Activated CD4-positive, alpha-beta T cell treated with anti-CD3 and anti-CD28 coated beads for 36 hours (primary cell): Measurements from ENCODE around the gene OR52K1. TPM values are rescaled to one million over a fixed set of nuclear protein-coding genes. Genes with fewer than 3 reads are reported as not detected.

Experiments
- ATAC-seq: fragments of 200-7000 bp; cut with Tn5 transposase; one replicate; pipeline ENCODE4 v1.10.0; 2021; ENCODE audit warnings: mild to moderate bottlenecking, moderate library complexity
- CTCF ChIA-PET: fragments of 350-600 bp; sonication (Branson Sonifier 250); formaldehyde crosslinking; loops from one replicate; lab custom pipeline; 2021; ENCODE audit warnings: antibody characterized with exemption; lab: Charles Lee
- POLR2A ChIA-PET: fragments of 350-600 bp; sonication (Branson Sonifier 250); formaldehyde crosslinking; loops from one replicate; lab custom pipeline; 2021; ENCODE audit warnings: antibody characterized with exemption, inconsistent platforms; lab: Charles Lee
- DNase-seq: peaks from one replicate; pipeline ENCODE4 v3.0.0-alpha.2; 2020
- H3K27ac Mint-ChIP-seq: one replicate; pipeline ENCODE4 v1.8.0; 2021; ENCODE audit warnings: mixed read lengths
- H3K27me3 Mint-ChIP-seq: one replicate; pipeline ENCODE4 v1.8.0; 2021; ENCODE audit warnings: mixed read lengths
- H3K36me3 Mint-ChIP-seq: one replicate; pipeline ENCODE4 v1.8.0; 2021; ENCODE audit warnings: low read depth, mixed read lengths
- H3K4me1 Mint-ChIP-seq: one replicate; pipeline ENCODE4 v1.8.0; 2021; ENCODE audit warnings: mixed read lengths
- H3K4me3 Mint-ChIP-seq: one replicate; pipeline ENCODE4 v1.8.0; 2021; ENCODE audit warnings: mild to moderate bottlenecking, moderate library complexity, mixed read lengths
- H3K9me3 Mint-ChIP-seq: one replicate; pipeline ENCODE4 v1.8.0; 2021; ENCODE audit warnings: low read depth, mixed read lengths
- intact Hi-C, 2 experiments: fragments of 100-400 bp; cut with DNase I in 1 of 2; cut with micrococcal nuclease in 1 of 2; formaldehyde crosslinking; loops; one replicate each; pipeline versions ENCODE4 v1.14.2 to v1.15.1; 2022 to 2024; cut with DNase I, micrococcal nuclease
- total RNA-seq, 2 experiments: library from RNA; stranded (reverse); gene quantifications; one replicate each; pipeline ENCODE4 v1.2.3, GENCODE V29; 2021

OR52K1 gene
- total RNA-seq: under 1 TPM in 1 of 2 experiments, not detected in 1; 0.07 TPM

- ChIA-PET POLR2A (no interaction called here), CTCF (interaction anchor here (0.8 to 1.1 kb wide), 2 partner anchors 12 to 296 kb away, joined by 3 to 8 read pairs; no protein-coding TSS in a partner anchor)
- H3K36me3 Mint-ChIP-seq: no peaks in the 10 kb centered on the region
- intact Hi-C loops: loop anchor here in 1 of 2 experiments (5.0 kb wide), 1 partner anchor 125 kb away; the partner anchor contains the start of gene TRIM68
- H3K9me3 Mint-ChIP-seq: no peaks in the 10 kb centered on the region
- ATAC-seq: no peak
- H3K27ac Mint-ChIP-seq: no peak within 1 kb of the TSS
- H3K4me3 Mint-ChIP-seq: no peak within 1 kb of the TSS
- H3K27me3 Mint-ChIP-seq: peaks cover 7% of the 10 kb centered on the region
- H3K4me1 Mint-ChIP-seq: peaks cover 15% of the 10 kb centered on the region
- DNase-seq: no peak
Observed at GRCh38 chr11:4482445-4482844, at the start of gene OR52K1. Gene OR52K1, plus strand, starts transcription at chr11:4482646. Its CDS starts 6,255 bp downstream, at chr11:4488901.

GRCh38 chr11:4433856-4434255 lies 48.6 kb upstream of the OR52K1 start:
- H3K36me3 Mint-ChIP-seq: no peaks in the 10 kb centered on the region
- CTCF ChIA-PET: interaction anchor here (0.6 to 0.8 kb wide), 2 partner anchors 9 to 1969 kb away, joined by 3 to 5 read pairs; no protein-coding TSS in a partner anchor
- H3K9me3 Mint-ChIP-seq: no peaks in the 10 kb centered on the region
- DNase-seq (no peak), ATAC-seq (no peak)
- H3K4me3 Mint-ChIP-seq: no peak overlapping the region
- intact Hi-C loops: no loop called here
- H3K4me1 Mint-ChIP-seq: no peaks in the 10 kb centered on the region
- POLR2A ChIA-PET: no interaction called here
- peaks cover 14% of the 10 kb centered on the region for H3K27me3 Mint-ChIP-seq
- H3K27ac Mint-ChIP-seq: no peak overlapping the region

DNA sequence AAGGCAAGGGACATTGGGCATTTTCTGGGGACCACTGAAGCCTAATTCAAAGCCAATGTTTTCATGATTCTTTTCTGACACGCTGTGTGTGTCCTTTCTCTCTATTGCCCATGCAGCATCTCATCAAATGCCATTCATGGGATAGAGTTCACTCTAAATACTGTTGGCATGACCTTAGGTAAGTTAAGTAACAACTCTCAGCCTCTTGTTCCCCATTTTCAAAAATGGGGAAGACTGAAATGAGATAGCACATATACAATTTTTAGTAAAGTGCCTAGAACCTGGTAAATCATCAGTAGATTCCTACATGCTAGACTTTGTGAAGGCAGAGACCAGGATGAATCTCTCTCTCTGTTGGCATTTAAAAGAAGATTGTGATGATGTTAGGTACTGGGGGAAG lies 46.0 kb upstream of the OR52K1 start:
- no peaks in the 10 kb centered on the region for H3K4me1 Mint-ChIP-seq
- ChIA-PET POLR2A (no interaction called here), CTCF (no interaction called here)
- no peaks in the 10 kb centered on the region for H3K36me3 Mint-ChIP-seq
- no peak overlapping the region for H3K27ac Mint-ChIP-seq
- peaks cover 17% of the 10 kb centered on the region for H3K27me3 Mint-ChIP-seq
- intact Hi-C loops: no loop called here
- H3K9me3 Mint-ChIP-seq: no peaks in the 10 kb centered on the region
- H3K4me3 Mint-ChIP-seq: no peak overlapping the region
- DNase-seq (no peak), ATAC-seq (no peak)

GRCh38 chr11:4441515-4441914 lies 40.9 kb upstream of the OR52K1 start:
- ATAC-seq (no peak), DNase-seq (no peak)
- no peaks in the 10 kb centered on the region for H3K36me3 Mint-ChIP-seq
- no peaks in the 10 kb centered on the region for H3K4me1 Mint-ChIP-seq
- POLR2A ChIA-PET: no interaction called here
- CTCF ChIA-PET: no interaction called here
- no peak overlapping the region for H3K4me3 Mint-ChIP-seq
- H3K27me3 Mint-ChIP-seq: peaks cover 10% of the 10 kb centered on the region
- no peak overlapping the region for H3K27ac Mint-ChIP-seq
- intact Hi-C loops: no loop called here
- no peaks in the 10 kb centered on the region for H3K9me3 Mint-ChIP-seq

GRCh38 chr11:4443232-4443891 lies 39.1 kb upstream of the OR52K1 start:
- CTCF ChIA-PET: interaction anchor here (0.6 to 1.2 kb wide), 4 partner anchors 10 to 256 kb away, joined by 3 to 5 read pairs (median 3); no protein-coding TSS in a partner anchor
- H3K4me3 Mint-ChIP-seq: no peak overlapping the region
- no peaks in the 10 kb centered on the region for H3K4me1 Mint-ChIP-seq
- H3K27ac Mint-ChIP-seq: no peak overlapping the region
- H3K36me3 Mint-ChIP-seq: no peaks in the 10 kb centered on the region
- POLR2A ChIA-PET: no interaction called here
- DNase-seq (no peak), ATAC-seq (no peak)
- peaks cover 5% of the 10 kb centered on the region for H3K27me3 Mint-ChIP-seq
- intact Hi-C loops: no loop called here
- no peaks in the 10 kb centered on the region for H3K9me3 Mint-ChIP-seq

- intact Hi-C loops: no loop called here
- Mint-ChIP-seq H3K4me3 (no peak within 1 kb of the TSS), H3K36me3 (no peaks in the 10 kb centered on the region), H3K27me3 (no peaks in the 10 kb centered on the region), H3K27ac (no peak within 1 kb of the TSS), H3K4me1 (no peaks in the 10 kb centered on the region), H3K9me3 (peaks cover under 1% of the 10 kb centered on the region)
- DNase-seq (no peak), ATAC-seq (no peak)
- ChIA-PET CTCF (no interaction called here), POLR2A (no interaction called here)
Observed at GRCh38 chr11:4448995-4449394, 33.5 kb upstream of the OR52K1 start, which contains the start of gene OR52K2. Gene OR52K2, plus strand, starts transcription at chr11:4449295. Its CDS starts 45 bp downstream, at chr11:4449340.

- CTCF ChIA-PET: no interaction called here
- no peak overlapping the region for H3K4me3 Mint-ChIP-seq
- H3K9me3 Mint-ChIP-seq: peaks cover 7% of the 10 kb centered on the region
- no peaks in the 10 kb centered on the region for H3K4me1 Mint-ChIP-seq
- POLR2A ChIA-PET: no interaction called here
- intact Hi-C loops: no loop called here
- peaks cover 2% of the 10 kb centered on the region for H3K36me3 Mint-ChIP-seq
- H3K27ac Mint-ChIP-seq: no peak overlapping the region
- DNase-seq (no peak), ATAC-seq (no peak)
- no peaks in the 10 kb centered on the region for H3K27me3 Mint-ChIP-seq
Observed at GRCh38 chr11:4453118-4453517, 29.3 kb upstream of the OR52K1 start.

- no peaks in the 10 kb centered on the region for H3K27me3 Mint-ChIP-seq
- no peak overlapping the region for H3K4me3 Mint-ChIP-seq
- POLR2A ChIA-PET: no interaction called here
- DNase-seq: no peak
- intact Hi-C loops: no loop called here
- CTCF ChIA-PET: interaction anchor here (0.9 kb wide), 1 partner anchor 11 kb away, joined by 3 read pairs; no protein-coding TSS in a partner anchor
- no peak overlapping the region for H3K27ac Mint-ChIP-seq
- no peak for ATAC-seq
- peaks cover 7% of the 10 kb centered on the region for H3K9me3 Mint-ChIP-seq
- no peaks in the 10 kb centered on the region for H3K4me1 Mint-ChIP-seq
- peaks cover 2% of the 10 kb centered on the region for H3K36me3 Mint-ChIP-seq
Observed at GRCh38 chr11:4454021-4454420, 28.4 kb upstream of the OR52K1 start.

- H3K27ac Mint-ChIP-seq: no peak overlapping the region
- intact Hi-C loops: no loop called here
- CTCF ChIA-PET: no interaction called here
Observed at GRCh38 chr11:4455419-4455818, 27.0 kb upstream of the OR52K1 start.

DNA sequence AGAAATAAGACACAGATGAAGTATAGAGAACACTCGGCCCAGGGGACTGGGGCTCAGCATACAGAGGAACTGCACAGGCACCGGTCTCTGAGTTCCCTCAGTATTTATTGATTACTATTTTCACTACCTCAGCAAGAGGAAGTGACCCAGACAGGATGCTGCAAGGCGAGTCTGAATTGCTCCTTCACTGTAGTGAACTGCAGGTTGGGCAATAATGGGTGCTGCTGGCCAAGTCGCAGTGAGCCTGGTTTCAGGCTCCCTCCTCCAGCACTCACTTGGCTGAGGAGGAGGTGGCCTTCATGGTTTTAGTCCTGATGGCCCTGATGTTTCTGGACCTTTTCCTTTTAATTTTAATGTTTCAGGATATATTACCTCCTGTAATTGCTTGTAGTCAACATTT lies 22.9 kb upstream of the OR52K1 start:
- CTCF ChIA-PET: no interaction called here
- Mint-ChIP-seq H3K27ac (no peak overlapping the region), H3K36me3 (peaks cover 2% of the 10 kb centered on the region), H3K4me1 (no peaks in the 10 kb centered on the region), H3K9me3 (peaks cover 11% of the 10 kb centered on the region), H3K27me3 (peaks cover 8% of the 10 kb centered on the region), H3K4me3 (no peak overlapping the region)
- no peak for DNase-seq
- POLR2A ChIA-PET: no interaction called here
- intact Hi-C loops: no loop called here
- ATAC-seq: no peak

More at GRCh38 chr11:4455419-4455818, 27.0 kb upstream of the OR52K1 start:
- DNase-seq (no peak), ATAC-seq (no peak)
- H3K36me3 Mint-ChIP-seq: peaks cover 2% of the 10 kb centered on the region
- POLR2A ChIA-PET: no interaction called here
- H3K27me3 Mint-ChIP-seq: no peaks in the 10 kb centered on the region
- no peaks in the 10 kb centered on the region for H3K4me1 Mint-ChIP-seq
- H3K4me3 Mint-ChIP-seq: no peak overlapping the region
- H3K9me3 Mint-ChIP-seq: peaks cover 7% of the 10 kb centered on the region

DNA sequence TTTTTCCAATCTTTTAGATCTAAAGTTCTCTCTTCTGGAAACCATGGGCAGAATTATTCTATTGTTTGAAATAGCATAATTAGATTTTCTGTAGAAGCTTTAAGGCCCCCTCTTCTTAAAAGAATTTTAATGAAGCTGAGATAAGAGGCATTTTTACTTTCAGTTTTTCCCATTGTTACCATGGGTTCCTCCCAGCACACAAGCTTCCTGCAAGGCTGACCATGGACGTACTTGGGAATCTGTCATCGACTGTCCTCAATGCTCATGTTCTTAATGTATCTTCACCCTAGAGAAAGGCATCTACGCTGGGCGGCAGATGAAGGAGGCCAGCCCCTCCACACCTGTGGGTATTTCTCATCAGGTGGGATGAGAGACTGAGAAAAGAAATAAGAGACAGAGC lies 22.3 kb upstream of the OR52K1 start:
- CTCF ChIA-PET: no interaction called here
- Mint-ChIP-seq H3K4me1 (no peaks in the 10 kb centered on the region), H3K27ac (no peak overlapping the region), H3K4me3 (no peak overlapping the region), H3K27me3 (peaks cover 11% of the 10 kb centered on the region), H3K9me3 (peaks cover 9% of the 10 kb centered on the region), H3K36me3 (no peaks in the 10 kb centered on the region)
- ATAC-seq: no peak
- POLR2A ChIA-PET: no interaction called here
- DNase-seq: no peak
- intact Hi-C loops: no loop called here
